Heart left ventricle (tissue), 16 donors: ENCODE results near the gene ATPAF2. TPM values are rescaled to one million over a fixed set of nuclear protein-coding genes. Genes with fewer than 3 reads are reported as not detected.
A peak's percentile ranks its signal among the peaks of the same experiment; 100 is the strongest.

Source experiments
- ATAC-seq, 4 donors: fragments of 200-7000 bp; cut with Tn5 transposase; one replicate each; pipeline ENCODE4 v1.9.1; 2020 to 2022; ENCODE audit warnings: moderate library complexity in 4 of 4, mild to moderate bottlenecking in 3 of 4, moderate number of reproducible peaks in 1 of 4
- DNase-seq, 5 donors: peaks; one replicate each; pipeline ENCODE4 v3.0.0-alpha.2; 2020
- H3K27ac ChIP-seq, 12 donors: fragments of 200-600 bp; sonication (generic) in 4 of 12; one replicate each; pipeline versions ENCODE4 v1.5.0 to v1.8.0; 2016 to 2022; ENCODE audit warnings: mild to moderate bottlenecking in 2 of 12
- H3K27me3 ChIP-seq, 9 donors: fragments of 200-600 bp; sonication (generic) in 2 of 9; one replicate each; pipeline versions ENCODE4 v1.5.1 to v1.8.0; 2016 to 2022; ENCODE audit warnings: mild to moderate bottlenecking in 3 of 9
- H3K36me3 ChIP-seq, 9 donors: fragments of 200-600 bp; sonication (generic) in 2 of 9; one replicate each; pipeline versions ENCODE4 v1.5.0 to v1.8.0; 2018 to 2022; ENCODE audit warnings: mild to moderate bottlenecking in 2 of 9
- H3K4me1 ChIP-seq, 12 donors: fragments of 200-600 bp; sonication (generic) in 4 of 12; one replicate each; pipeline versions ENCODE4 v1.5.0 to v1.8.0; 2016 to 2022; ENCODE audit warnings: mild to moderate bottlenecking in 3 of 12
- H3K4me3 ChIP-seq, 12 donors: fragments of 200-600 bp; sonication (generic) in 4 of 12; one replicate each; pipeline versions ENCODE4 v1.5.0 to v1.8.0; 2017 to 2022; ENCODE audit warnings: mild to moderate bottlenecking in 9 of 12, moderate library complexity in 4 of 12
- H3K9me3 ChIP-seq, 12 donors: fragments of 200-600 bp; sonication (generic) in 4 of 12; one replicate each; pipeline versions ENCODE4 v1.5.0 to v1.8.0; 2016 to 2022; ENCODE audit warnings: mild to moderate bottlenecking in 1 of 12
- CTCF ChIP-seq, 12 donors: fragments of 200-600 bp; sonication (generic) in 4 of 12; IDR thresholded peaks; one replicate each; pipeline versions ENCODE4 v1.5.0 to v1.8.0; 2018 to 2022; ENCODE audit warnings: antibody characterized with exemption in 12 of 12, mild to moderate bottlenecking in 5 of 12
- POLR2A ChIP-seq, 2 donors: fragments of 450-650 bp; IDR thresholded peaks; one replicate each; pipeline ENCODE4 v1.6.1; 2017; ENCODE audit warnings: antibody characterized with exemption in 2 of 2, mild to moderate bottlenecking in 2 of 2, moderate library complexity in 2 of 2
- WGBS, 4 donors: extraction: QIAGEN DNeasy Blood & Tissue Kit in 2 of 4; methylation state at CpG; one replicate each; pipeline versions ENCODE4 v1.1.5 to v1.1.7; 2013 to 2018; 5-methylcytosine and 5-hydroxymethylcytosine counted together
- intact Hi-C, 10 donors: fragments of 100-400 bp; cut with DNase I; formaldehyde crosslinking; loops; one replicate each; pipeline versions ENCODE4 v1.11.1 to v1.14.2; 2022
- polyA plus RNA-seq, 2 donors: library from polyadenylated mRNA; stranded (reverse); fragments of 200-250 nt; gene quantifications; one replicate each; pipeline ENCODE4 v1.2.3, GENCODE V29; 2013
- total RNA-seq, 9 donors: library from RNA; depleted of rRNA in 2 of 9; stranded (reverse); fragments of >200 nt in 2 of 9; fragmentation: NEBNext Ultra II Directional in 3 of 9; extraction: Animal tissue kit (Norgen Biotek cat#: 25700) in 3 of 9; gene quantifications; one replicate each; pipeline versions ENCODE4 v1.1.0 to v1.2.4, GENCODE V29; 2016 to 2023
- donor health status: ischemic (EF 13 %, LVEDD 7.1; RV severe dilation, severe dysfunction).
- donor health status: healthy with polysubstance abuse.
- donor health status: DM: no; HTN: yes; CAD: no.
- donor health status: DM: no; HTN: no; CAD: no.
- donor health status: ischemic (EF 25% LVEDD 6.9; RV normal size, moderate dysfunction).
- donor health status: ischemic (EF 25% LVEDD 5.7; RV mildly dilated, moderate dysfunction).
- donor health status: healthy.
- donor health status: DM: yes; HTN: yes; CAD: no.
- donor health status: ischemic (EF 35%, LVEDD 5.7; RV mildly dilated, moderate dysfunction).
- donor health status: nonischemic (EF 11% LVEDD 7.7; RV severe dilation, severe dysfunction).
- donor health status: DM: yes; HTN: yes; CAD: no.
- donor health status: PGD.
- donor health status: ischemic (EF 29% LVEDD 5.4; RV normal size, mild dysfunction).
- donor health status: nonischemic (EF 23%, LVEDD 6.1; RV moderate dilation, normal function).

The ATPAF2 gene
- total and polyA plus RNA-seq, 11 donors, result 25.6 to 51.4 (median 37.6) TPM

GRCh38 chr17:18025945-18026776 is 12.8 kb downstream of the ATPAF2 start:
- TF ChIP-seq POLR2A (IDR thresholded peaks at IDR 0.05), result no peak
- TF ChIP-seq CTCF (IDR thresholded peaks at IDR 0.05), result no peak
- DNase-seq (peak; percentile 49 to 80 (median 71)), ATAC-seq (peak in 3 of 4 donors; percentile 75 to 87 (median 80))
- Histone ChIP-seq H3K4me3 (no peak overlapping the region), H3K9me3 (no peaks in the 10 kb centered on the region), H3K4me1 (peaks cover 0 to 42% (median 14%) of the 10 kb centered on the region in 12 donors), H3K36me3 (peaks cover 0 to 37% (median 9%) of the 10 kb centered on the region in 9 donors), H3K27ac (peak overlapping the region in 6 of 12 donors; percentile 19 to 91 (median 84)), H3K27me3 (no peaks in the 10 kb centered on the region)
- intact Hi-C loops, result loop anchor here in 1 of 10 donors (5.0 kb wide), 1 partner anchor 34 kb away; no protein-coding TSS in a partner anchor
- WGBS, 4 donors, result 62 to 75% (median 69%) methylated on average over 7 to 11 of the region's 11 CpGs

- Histone ChIP-seq H3K4me1 (peaks cover 0 to 43% (median 14%) of the 10 kb centered on the region in 12 donors), H3K27me3 (no peaks in the 10 kb centered on the region), H3K36me3 (peaks cover 0 to 43% (median 13%) of the 10 kb centered on the region in 9 donors), H3K27ac (peak overlapping the region in 2 of 12 donors; percentile 19 to 35), H3K4me3 (no peak overlapping the region), H3K9me3 (no peaks in the 10 kb centered on the region)
- no peak for TF ChIP-seq POLR2A (IDR thresholded peaks at IDR 0.05)
- no peak for TF ChIP-seq CTCF (IDR thresholded peaks at IDR 0.05)
- DNase-seq (no peak), ATAC-seq (no peak)
- intact Hi-C loops, result loop anchor here in 1 of 10 donors (5.0 kb wide), 1 partner anchor 33 kb away; no protein-coding TSS in a partner anchor
- WGBS, 4 donors, result 65 to 76% (median 74%) methylated on average over 5 of the region's 5 CpGs
Observed at GRCh38 chr17:18025241-18025944, 13.6 kb downstream of the ATPAF2 start.

- Histone ChIP-seq H3K4me3 (no peak overlapping the region), H3K4me1 (peaks cover 0 to 46% (median 18%) of the 10 kb centered on the region in 12 donors), H3K27me3 (no peaks in the 10 kb centered on the region), H3K9me3 (no peaks in the 10 kb centered on the region), H3K36me3 (peaks cover 0 to 36% (median 13%) of the 10 kb centered on the region in 9 donors), H3K27ac (no peak overlapping the region)
- TF ChIP-seq POLR2A (IDR thresholded peaks at IDR 0.05) (no peak), CTCF (IDR thresholded peaks at IDR 0.05) (no peak)
- intact Hi-C loops, result no loop called here
- WGBS, 4 donors, result 90 to 97% (median 95%) methylated on average over 5 of the region's 5 CpGs
- no peak for ATAC-seq
- no peak for DNase-seq
Observed at GRCh38 chr17:18021372-18021771, 17.6 kb downstream of the ATPAF2 start.

GRCh38 chr17:18020971-18021370 is 18.0 kb downstream of the ATPAF2 start:
- Histone ChIP-seq H3K27me3 (no peaks in the 10 kb centered on the region), H3K27ac (no peak overlapping the region), H3K4me3 (no peak overlapping the region), H3K36me3 (peaks cover 0 to 40% (median 14%) of the 10 kb centered on the region in 9 donors), H3K4me1 (peaks cover 0 to 42% (median 18%) of the 10 kb centered on the region in 12 donors), H3K9me3 (no peaks in the 10 kb centered on the region)
- DNase-seq (no peak), ATAC-seq (no peak)
- WGBS, 4 donors, result 92 to 98% (median 96%) methylated on average over 6 of the region's 6 CpGs
- TF ChIP-seq POLR2A (IDR thresholded peaks at IDR 0.05) (no peak), CTCF (IDR thresholded peaks at IDR 0.05) (no peak)
- intact Hi-C loops, result no loop called here
